Smooth muscle cell (in vitro differentiated cells): Measurements from ENCODE around the gene BHLHE41. TPM values are rescaled to one million over a fixed set of nuclear protein-coding genes. Genes with fewer than 3 reads are reported as not detected.

Experiments used
- DNase-seq: peaks from one replicate; lab custom pipeline; 2025; ENCODE audit not compliant: unreplicated experiment; lab: John Stamatoyannopoulos, UW
- H2AFZ ChIP-seq: fragments of 200-600 bp; sonication (generic); 2 replicates; pipeline ENCODE4 v1.6.0; 2016; ENCODE audit warnings: antibody characterized with exemption, low read depth, mild to moderate bottlenecking
- H3F3A ChIP-seq: fragments of 200-600 bp; sonication (generic); 2 replicates; pipeline ENCODE4 v1.6.0; 2017; ENCODE audit warnings: antibody characterized with exemption, low read depth
- H3K27ac ChIP-seq: fragments of 200-600 bp; sonication (generic); 2 replicates; pipeline ENCODE4 v1.5.1; 2016; ENCODE audit warnings: low read depth, mild to moderate bottlenecking
- H3K27me3 ChIP-seq: fragments of 200-600 bp; sonication (generic); 2 replicates; pipeline ENCODE4 v1.6.1; 2016; ENCODE audit warnings: low read depth, mild to moderate bottlenecking
- H3K36me3 ChIP-seq: fragments of 200-600 bp; sonication (generic); 2 replicates; pipeline ENCODE4 v1.5.1; 2016; ENCODE audit warnings: low read depth
- H3K4me1 ChIP-seq: fragments of 200-600 bp; sonication (generic); 2 replicates; pipeline ENCODE4 v1.5.1; 2016; ENCODE audit warnings: low read depth
- H3K4me2 ChIP-seq: fragments of 200-600 bp; sonication (generic); 2 replicates; pipeline ENCODE4 v1.6.0; 2016; ENCODE audit warnings: mild to moderate bottlenecking
- H3K4me3 ChIP-seq: fragments of 200-600 bp; sonication (generic); 2 replicates; pipeline ENCODE4 v1.5.1; 2016; ENCODE audit warnings: mild to moderate bottlenecking
- H3K79me2 ChIP-seq: fragments of 200-600 bp; sonication (generic); 2 replicates; pipeline ENCODE4 v1.6.0; 2016; ENCODE audit warnings: low read depth, mild to moderate bottlenecking
- H3K9ac ChIP-seq: fragments of 200-600 bp; sonication (generic); 2 replicates; pipeline ENCODE4 v1.6.0; 2016; ENCODE audit warnings: low read depth
- H3K9me3 ChIP-seq: fragments of 200-600 bp; sonication (generic); replicated peaks from 2 replicates; pipeline ENCODE4 v1.5.1; 2016; ENCODE audit warnings: low read depth
- H4K20me1 ChIP-seq: fragments of 200-600 bp; sonication (generic); 2 replicates; pipeline ENCODE4 v1.6.0; 2016; ENCODE audit warnings: low read depth
- CTCF ChIP-seq: fragments of 200-600 bp; sonication (generic); IDR thresholded peaks from 2 replicates; pipeline ENCODE4 v1.5.1; 2017; ENCODE audit warnings: borderline replicate concordance, mild to moderate bottlenecking, antibody characterized with exemption; ENCODE audit not compliant: insufficient read depth, poor library complexity, severe bottlenecking
- WGBS: methylation state at CpG from one replicate; pipeline ENCODE4 v1.1.7; 2016; ENCODE audit warnings: low lambda C conversion rate; 5-methylcytosine and 5-hydroxymethylcytosine counted together
- polyA plus RNA-seq: library from polyadenylated mRNA; unstranded; fragments of >200 nt; fragmentation: Nextera tagmentation; extraction: Ambion mirVana; gene quantifications from 2 replicates; pipeline ENCODE4 v1.2.1, GENCODE V29; 2016
- total RNA-seq: library from RNA; depleted of rRNA; stranded (reverse); fragments of >200 nt; gene quantifications from 2 replicates; pipeline ENCODE4 v1.2.3, GENCODE V29; 2014

The BHLHE41 gene
- total and polyA plus RNA-seq, 2 experiments from 2014 or later: 4.4 to 10.3 TPM

DNA sequence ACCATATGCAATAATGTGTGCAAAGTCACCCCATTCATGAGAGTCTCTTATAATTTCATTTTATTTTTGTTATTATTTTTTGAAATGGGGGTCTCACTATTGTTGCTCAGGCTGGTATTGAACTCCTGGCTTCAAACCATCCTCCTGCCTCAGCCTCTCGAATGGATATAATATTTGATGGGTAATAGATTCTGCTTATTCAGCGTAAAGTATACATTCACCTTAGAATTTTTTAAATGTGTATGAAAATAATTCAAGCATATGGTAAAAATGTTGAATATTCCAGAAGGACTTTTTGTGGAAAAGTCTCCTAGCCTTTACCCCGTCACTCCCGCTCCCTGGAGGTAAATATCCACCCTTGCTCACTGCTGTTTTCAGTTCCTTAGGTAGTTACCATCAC, 47.2 kb upstream of the BHLHE41 start:
- Histone ChIP-seq H3K79me2 (no peaks in the 10 kb centered on the region), H4K20me1 (no peaks in the 10 kb centered on the region), H3K9me3 (no peaks in the 10 kb centered on the region), H3K4me2 (no peak overlapping the region), H3K36me3 (no peaks in the 10 kb centered on the region), H3K9ac (no peak overlapping the region), H3K27me3 (no peaks in the 10 kb centered on the region), H3K27ac (no peak overlapping the region), H3K4me3 (no peak overlapping the region), H3K4me1 (no peaks in the 10 kb centered on the region), H3F3A (no peaks in the 10 kb centered on the region), H2AFZ (no peak overlapping the region)
- no peak for DNase-seq
- no peak for TF ChIP-seq CTCF
- 94% methylated on average over 4 of the region's 4 CpGs for WGBS

GRCh38 chr12:26164118-26164517, 39.3 kb upstream of the BHLHE41 start:
- Histone ChIP-seq H3K4me1 (no peaks in the 10 kb centered on the region), H3K9me3 (no peaks in the 10 kb centered on the region), H3K36me3 (no peaks in the 10 kb centered on the region), H4K20me1 (no peaks in the 10 kb centered on the region), H3K9ac (no peak overlapping the region), H2AFZ (no peak overlapping the region), H3F3A (peaks cover 10% of the 10 kb centered on the region), H3K27me3 (no peaks in the 10 kb centered on the region), H3K4me2 (no peak overlapping the region), H3K27ac (no peak overlapping the region), H3K4me3 (no peak overlapping the region), H3K79me2 (no peaks in the 10 kb centered on the region)
- no peak for DNase-seq
- no peak for TF ChIP-seq CTCF
- WGBS: 29% methylated on average over 3 of the region's 3 CpGs

- H3K79me2 ChIP-seq: no peaks in the 10 kb centered on the region
Observed at GRCh38 chr12:26162905-26163304, 38.1 kb upstream of the BHLHE41 start.

More at GRCh38 chr12:26162905-26163304, 38.1 kb upstream of the BHLHE41 start:
- DNase-seq: no peak
- H3F3A ChIP-seq: peaks cover 10% of the 10 kb centered on the region
- H2AFZ ChIP-seq: peak overlapping the region; percentile 23
- H3K27ac ChIP-seq: peak overlapping the region; percentile 93
- peak overlapping the region; percentile 38 for H3K9ac ChIP-seq
- no peak overlapping the region for H3K4me3 ChIP-seq
- H3K27me3 ChIP-seq: no peaks in the 10 kb centered on the region
- no peaks in the 10 kb centered on the region for H3K36me3 ChIP-seq
- peak overlapping the region; percentile 38 for H3K4me2 ChIP-seq
- 54% methylated on average over 4 of the region's 4 CpGs for WGBS
- TF ChIP-seq CTCF: no peak
- no peaks in the 10 kb centered on the region for H4K20me1 ChIP-seq
- H3K4me1 ChIP-seq: no peaks in the 10 kb centered on the region
- no peaks in the 10 kb centered on the region for H3K9me3 ChIP-seq
